IMR-90 (cell line): ENCODE results near the gene SIRT7. TPM values are rescaled to one million over a fixed set of nuclear protein-coding genes. Genes with fewer than 3 reads are reported as not detected.

ENCODE experiments used
- ATAC-seq: fragments of 200-7000 bp; cut with Tn5 transposase; 2 replicates; pipeline ENCODE4 v1.9.1; 2020; ENCODE audit warnings: low read depth, mild to moderate bottlenecking, moderate library complexity
- BruUV-seq: library from RNA; stranded (reverse); fragments of 400-500 nt; replicated peaks from 2 replicates; lab custom pipeline; 2021; lab: Mats Ljungman, UMichigan
- CTCF ChIA-PET: fragments of 300-600 bp; formaldehyde crosslinking; extraction: SDS; loops from one replicate; lab custom pipeline; 2021; ENCODE audit warnings: antibody characterized with exemption; lab: Yijun Ruan, JAX
- POLR2A ChIA-PET: fragments of 300-600 bp; sonication (Branson Sonifier 250); formaldehyde crosslinking; loops from one replicate; lab custom pipeline; 2022; ENCODE audit warnings: antibody characterized with exemption; ENCODE audit not compliant: unreplicated experiment; lab: Charles Lee
- DNase-seq: peaks from one replicate; pipeline ENCODE4 v3.0.0; 2013
- H2AFZ ChIP-seq: replicated peaks from 2 replicates; pipeline ENCODE3; 2013; ENCODE audit warnings: low read length, mild to moderate bottlenecking; ENCODE audit not compliant: poor library complexity
- H2AK5ac ChIP-seq: 2 replicates; pipeline ENCODE4 v1.6.1; 2013; ENCODE audit warnings: low read depth, low read length, inconsistent platforms
- H2AK9ac ChIP-seq: replicated peaks from 2 replicates; pipeline ENCODE3; 2013; ENCODE audit warnings: mild to moderate bottlenecking, low read depth, low read length, moderate library complexity; ENCODE audit not compliant: poor library complexity
- H2BK120ac ChIP-seq: 2 replicates; pipeline ENCODE4 v1.6.1; 2013; ENCODE audit warnings: low read depth, low read length, inconsistent platforms
- H2BK15ac ChIP-seq: 3 replicates; pipeline ENCODE4 v1.6.1; 2013; ENCODE audit warnings: low read depth, low read length, inconsistent platforms
- H2BK20ac ChIP-seq: 2 replicates; pipeline ENCODE4 v1.6.1; 2013; ENCODE audit warnings: low read depth, mild to moderate bottlenecking, inconsistent platforms, low read length, moderate library complexity
- H2BK5ac ChIP-seq: 2 replicates; pipeline ENCODE4 v1.6.1; 2013; ENCODE audit warnings: mild to moderate bottlenecking, low read depth, low read length, inconsistent platforms; ENCODE audit not compliant: poor library complexity, severe bottlenecking
- H3K14ac ChIP-seq: replicated peaks from 2 replicates; pipeline ENCODE4 v1.6.1; 2013; ENCODE audit warnings: low read depth, low read length, inconsistent platforms
- H3K18ac ChIP-seq: 2 replicates; pipeline ENCODE4 v1.6.1; 2013; ENCODE audit warnings: low read depth, low read length, control low read depth
- H3K23ac ChIP-seq: 2 replicates; pipeline ENCODE4 v1.6.1; 2013; ENCODE audit warnings: low read depth, low read length, inconsistent platforms
- H3K27ac ChIP-seq: 2 replicates; pipeline ENCODE4 v1.5.1; 2013; ENCODE audit warnings: mild to moderate bottlenecking, control low read depth, low read length; ENCODE audit not compliant: insufficient read depth
- H3K27me3 ChIP-seq: 2 replicates; pipeline ENCODE4 v1.6.1; 2013; ENCODE audit warnings: low read length; ENCODE audit not compliant: control insufficient read depth, insufficient read depth
- H3K36me3 ChIP-seq: 2 replicates; pipeline ENCODE4 v1.6.1; 2013; ENCODE audit warnings: low read length, mixed read lengths; ENCODE audit not compliant: control insufficient read depth, insufficient read depth
- H3K4ac ChIP-seq: 2 replicates; pipeline ENCODE4 v1.6.1; 2013; ENCODE audit warnings: low read depth, low read length, inconsistent platforms
- H3K4me1 ChIP-seq: 2 replicates; pipeline ENCODE4 v1.6.1; 2013; ENCODE audit warnings: low read length, mixed read lengths; ENCODE audit not compliant: control insufficient read depth, insufficient read depth
- H3K4me2 ChIP-seq: 2 replicates; pipeline ENCODE4 v1.6.1; 2013; ENCODE audit warnings: low read depth, mild to moderate bottlenecking, control low read depth, low read length, moderate library complexity
- H3K4me3 ChIP-seq: 2 replicates; pipeline ENCODE4 v1.5.1; 2013; ENCODE audit warnings: low read depth, mild to moderate bottlenecking, control low read depth, low read length, moderate library complexity; ENCODE audit not compliant: insufficient read depth
- H3K56ac ChIP-seq: 2 replicates; pipeline ENCODE4 v1.6.1; 2013; ENCODE audit warnings: low read length, inconsistent platforms; ENCODE audit not compliant: insufficient read depth; ENCODE audit errors: extremely low read depth
- H3K79me1 ChIP-seq, 2 experiments: 2 replicates each; pipeline ENCODE4 v1.6.1; 2013; ENCODE audit warnings: low read length in 2 of 2, inconsistent platforms in 1 of 2, low read depth in 1 of 2
- H3K9ac ChIP-seq: 2 replicates; pipeline ENCODE4 v1.6.1; 2013; ENCODE audit warnings: low read depth, low read length, control low read depth
- H3K9me1 ChIP-seq: 2 replicates; pipeline ENCODE4 v1.6.1; 2013; ENCODE audit warnings: low read length, inconsistent platforms; ENCODE audit not compliant: insufficient read depth
- H3K9me3 ChIP-seq: 2 replicates; pipeline ENCODE4 v1.6.1; 2013; ENCODE audit warnings: low read length; ENCODE audit not compliant: control insufficient read depth, insufficient read depth
- H4K20me1 ChIP-seq: 2 replicates; pipeline ENCODE4 v1.6.1; 2013; ENCODE audit warnings: low read length, inconsistent platforms; ENCODE audit not compliant: insufficient read depth
- H4K5ac ChIP-seq: 2 replicates; pipeline ENCODE4 v1.6.1; 2013; ENCODE audit warnings: mild to moderate bottlenecking, low read depth, low read length, control low read depth
- H4K8ac ChIP-seq, 2 experiments: 2 replicates each; pipeline ENCODE4 v1.6.1; 2013; ENCODE audit warnings: low read depth in 2 of 2, low read length in 2 of 2, control low read depth in 1 of 2, inconsistent platforms in 1 of 2
- H4K91ac ChIP-seq: 2 replicates; pipeline ENCODE4 v1.6.1; 2013; ENCODE audit warnings: low read depth, low read length, inconsistent platforms; ENCODE audit not compliant: insufficient read depth
- CEBPB ChIP-seq: IDR thresholded peaks from 2 replicates; pipeline ENCODE4 v1.6.1; 2012; ENCODE audit warnings: low read depth, low read length, improper control_type of control experiment
- CHD1 ChIP-seq: IDR thresholded peaks from 2 replicates; pipeline ENCODE4 v1.6.1; 2012; ENCODE audit warnings: low read depth, low read length, improper control_type of control experiment
- FOS ChIP-seq: fragments of 150-350 bp; IDR thresholded peaks from 2 replicates; pipeline ENCODE4 v1.6.1; 2016; ENCODE audit warnings: low read depth, low read length
- MAFK ChIP-seq: IDR thresholded peaks from 2 replicates; pipeline ENCODE4 v1.6.1; 2012; ENCODE audit warnings: low read depth, low read length, improper control_type of control experiment
- POLR2A ChIP-seq: IDR thresholded peaks from 2 replicates; pipeline ENCODE4 v1.6.1; 2012; ENCODE audit warnings: mild to moderate bottlenecking, low read depth, low read length
- RAD21 ChIP-seq: IDR thresholded peaks from 2 replicates; pipeline ENCODE4 v1.6.1; 2012; ENCODE audit warnings: low read length, improper control_type of control experiment
- RFX5 ChIP-seq: IDR thresholded peaks from 2 replicates; pipeline ENCODE4 v1.8.0; 2012; ENCODE audit warnings: low read depth, mild to moderate bottlenecking, low read length, moderate library complexity
- SMC3 ChIP-seq: fragments of 150-350 bp; IDR thresholded peaks from 2 replicates; pipeline ENCODE4 v1.6.1; 2016; ENCODE audit warnings: low read depth, mild to moderate bottlenecking, antibody characterized with exemption, low read length, moderate library complexity
- WGBS, 2 experiments: methylation state at CpG; one replicate each; pipeline versions ENCODE4 v1.1.5 to v1.1.7; 2013; ENCODE audit warnings: missing lambda C conversion rate in 2 of 2; ENCODE audit not compliant: insufficient read length in 1 of 2; ENCODE audit errors: extremely low coverage in 2 of 2; 5-methylcytosine and 5-hydroxymethylcytosine counted together
- dilution Hi-C: fragments of 300-500 bp; cut with HindIII; formaldehyde crosslinking; loops from one replicate; pipeline ENCODE4 v1.14.3; 2018; ENCODE audit warnings: low sequenced_read_pairs; ENCODE audit not compliant: unreplicated experiment
- in situ Hi-C: fragments of 300-500 bp; cut with MboI; formaldehyde crosslinking; loops from 3 replicates; pipeline ENCODE4 v1.14.3; 2019; ENCODE audit warnings: low sequenced_read_pairs, inconsistent platforms, mixed read lengths
- intact Hi-C: fragments of 100-400 bp; cut with micrococcal nuclease; formaldehyde crosslinking; loops from 2 replicates; pipeline ENCODE4 v1.10.0; 2022
- polyA plus RNA-seq, 3 experiments: library from polyadenylated mRNA; depleted of rRNA; stranded (reverse); fragments of >200 nt; gene quantifications; 2 replicates each; pipeline ENCODE4 v1.2.3, GENCODE V29; 2012; ENCODE audit warnings: low replicate concordance in 1 of 3
- total RNA-seq: library from RNA; depleted of rRNA; stranded (reverse); fragments of >200 nt; gene quantifications from 2 replicates; pipeline ENCODE4 v1.2.3, GENCODE V29; 2012

The SIRT7 gene
- total and polyA plus RNA-seq, 2 of the 4 experiments (the other 2 are of a cell fraction) = 14.5 to 19.8 TPM

GRCh38 chr17:81865358-81865732 is 52.6 kb downstream of the SIRT7 start:
- H3K4me3 ChIP-seq = no peak overlapping the region
- H3K36me3 ChIP-seq = peaks cover 46% of the 10 kb centered on the region
- no peak overlapping the region for H3K18ac ChIP-seq
- H2BK20ac ChIP-seq = no peak overlapping the region
- no peak overlapping the region for H3K4me2 ChIP-seq
- H3K56ac ChIP-seq = no peak overlapping the region
- H3K9me3 ChIP-seq = no peaks in the 10 kb centered on the region
- H2AFZ ChIP-seq = no peak overlapping the region
- ChIA-PET CTCF (interaction anchor here (0.6 kb wide), 1 partner anchor 27 kb away, joined by 4 read pairs; no protein-coding TSS in a partner anchor), POLR2A (no interaction called here)
- H3K9ac ChIP-seq = no peak overlapping the region
- dilution Hi-C loops = no loop called here
- H2BK120ac ChIP-seq = no peak overlapping the region
- peaks cover 52% of the 10 kb centered on the region for H4K20me1 ChIP-seq
- H4K5ac ChIP-seq = 0 out of 2 replicates have a peak overlapping the region, but pooled peaks have one; percentile 4
- H3K4ac ChIP-seq = no peak overlapping the region
- in situ Hi-C loops = no loop called here
- peaks cover 22 to 79% of the 10 kb centered on the region in 2 experiments; a peak in 3 of 4 replicates for H3K79me1 ChIP-seq
- DNase-seq (no peak), ATAC-seq (no peak)
- TF ChIP-seq FOS (no peak), RAD21 (no peak), POLR2A (no peak), MAFK (no peak), CHD1 (no peak), CEBPB (no peak), SMC3 (no peak), RFX5 (no peak)
- H3K4me1 ChIP-seq = peaks cover 31% of the 10 kb centered on the region
- H2AK9ac ChIP-seq = peak overlapping the region; percentile 55
- H2AK5ac ChIP-seq = 0 out of 2 replicates have a peak overlapping the region, but pooled peaks have one; percentile 2
- no peaks in the 10 kb centered on the region for H3K27me3 ChIP-seq
- H3K14ac ChIP-seq = no peak overlapping the region
- H4K91ac ChIP-seq = no peak overlapping the region
- H2BK15ac ChIP-seq = no peak overlapping the region
- WGBS, 2 experiments = 96% methylated on average over 6 of the region's 8 CpGs; no CpG with 5 or more reads in 1 of the 2 experiments
- H3K9me1 ChIP-seq = peaks cover 11% of the 10 kb centered on the region; the same call in 1 of the 2 replicates
- H3K27ac ChIP-seq = no peak overlapping the region
- intact Hi-C loops = no loop called here
- no TSS peak for BruUV-seq
- no peak overlapping the region for H2BK5ac ChIP-seq
- H3K23ac ChIP-seq = no peak overlapping the region
- H4K8ac ChIP-seq = no peak overlapping the region
